VCaP (cell line): ENCODE data around the gene RIN2.

Source experiments
- H3K27ac ChIP-seq: fragments of 450-650 bp; 2 replicates; pipeline ENCODE4 v1.5.1; 2017
- TF ChIP-seq, protein P1 (sequence below): fragments of 450-650 bp; conservative IDR thresholded peaks from 2 replicates; pipeline ENCODE4 v1.5.1; 2017; ENCODE audit warnings: mild to moderate bottlenecking, moderate library complexity

The RIN2 gene

GRCh38 chr20:19738951-19739350 is 19.1 kb upstream of the RIN2 start:
- TF ChIP-seq, protein P1, sequence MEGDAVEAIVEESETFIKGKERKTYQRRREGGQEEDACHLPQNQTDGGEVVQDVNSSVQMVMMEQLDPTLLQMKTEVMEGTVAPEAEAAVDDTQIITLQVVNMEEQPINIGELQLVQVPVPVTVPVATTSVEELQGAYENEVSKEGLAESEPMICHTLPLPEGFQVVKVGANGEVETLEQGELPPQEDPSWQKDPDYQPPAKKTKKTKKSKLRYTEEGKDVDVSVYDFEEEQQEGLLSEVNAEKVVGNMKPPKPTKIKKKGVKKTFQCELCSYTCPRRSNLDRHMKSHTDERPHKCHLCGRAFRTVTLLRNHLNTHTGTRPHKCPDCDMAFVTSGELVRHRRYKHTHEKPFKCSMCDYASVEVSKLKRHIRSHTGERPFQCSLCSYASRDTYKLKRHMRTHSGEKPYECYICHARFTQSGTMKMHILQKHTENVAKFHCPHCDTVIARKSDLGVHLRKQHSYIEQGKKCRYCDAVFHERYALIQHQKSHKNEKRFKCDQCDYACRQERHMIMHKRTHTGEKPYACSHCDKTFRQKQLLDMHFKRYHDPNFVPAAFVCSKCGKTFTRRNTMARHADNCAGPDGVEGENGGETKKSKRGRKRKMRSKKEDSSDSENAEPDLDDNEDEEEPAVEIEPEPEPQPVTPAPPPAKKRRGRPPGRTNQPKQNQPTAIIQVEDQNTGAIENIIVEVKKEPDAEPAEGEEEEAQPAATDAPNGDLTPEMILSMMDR, result no peak
- H3K27ac ChIP-seq, result no peak overlapping the region

DNA sequence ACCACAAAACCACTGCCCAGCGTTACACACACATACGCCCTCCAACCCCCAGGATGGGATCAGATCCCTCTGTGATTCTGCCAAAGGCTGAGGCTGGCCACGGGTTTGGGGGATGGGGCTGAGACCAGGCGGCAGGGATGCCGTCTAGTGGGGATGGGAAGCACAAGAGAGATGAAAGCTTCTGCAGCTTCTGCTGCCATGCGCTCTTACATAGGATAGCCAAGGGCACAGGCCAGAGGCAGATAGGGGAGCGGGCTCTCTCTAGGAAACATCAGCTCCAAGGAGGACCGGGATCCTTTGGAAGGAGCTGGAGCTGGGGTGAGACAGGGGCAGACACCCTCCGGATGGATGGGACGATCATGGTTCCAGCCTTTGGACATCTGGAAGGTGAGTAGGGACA is 18.7 kb upstream of the RIN2 start:
- no peak overlapping the region for H3K27ac ChIP-seq
- TF ChIP-seq, protein P1, result no peak

GRCh38 chr20:19740512-19740911 is 17.5 kb upstream of the RIN2 start:
- TF ChIP-seq, protein P1, result no peak
- H3K27ac ChIP-seq, result no peak overlapping the region

- TF ChIP-seq, protein P1, result no peak
- H3K27ac ChIP-seq, result no peak overlapping the region
Measured at GRCh38 chr20:19741924-19742323, 16.1 kb upstream of the RIN2 start.

DNA sequence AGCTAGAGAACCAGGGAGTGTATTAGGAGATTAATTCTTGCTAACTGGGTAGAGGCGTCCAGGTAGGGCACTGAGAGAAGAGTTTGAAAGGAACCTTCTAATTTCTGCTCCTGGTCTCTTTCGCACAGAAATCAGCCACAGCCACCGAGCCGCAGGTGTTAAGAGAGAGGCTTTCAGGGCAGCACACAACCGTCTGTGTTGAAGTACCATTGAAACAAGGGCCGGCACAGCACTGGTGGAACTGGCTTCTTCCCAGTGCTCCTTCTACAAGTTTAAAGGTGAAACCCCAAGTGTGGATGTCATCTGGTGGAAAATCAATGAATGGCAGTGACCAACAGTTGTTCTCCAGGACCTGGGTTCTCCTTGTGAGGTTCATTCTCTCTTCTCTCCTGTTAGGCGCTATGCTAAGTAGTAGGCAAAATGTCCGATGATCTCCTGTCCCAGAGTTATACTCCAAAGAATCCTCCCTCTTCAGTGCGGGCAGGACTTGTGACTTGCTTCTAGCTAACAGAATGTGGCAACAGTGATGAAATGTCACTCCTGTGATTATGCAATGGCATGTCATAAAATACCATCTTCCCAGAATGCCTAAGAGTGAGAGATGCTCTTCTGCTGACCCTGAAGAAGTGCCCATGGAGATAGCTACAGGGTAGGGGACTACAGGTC is 15.0 kb upstream of the RIN2 start:
- H3K27ac ChIP-seq, result no peak overlapping the region

GRCh38 chr20:19743640-19743995 is 14.4 kb upstream of the RIN2 start:
- H3K27ac ChIP-seq, result no peak overlapping the region
- TF ChIP-seq, protein P1, result no peak

More for the DNA sequence above, 15.0 kb upstream of the RIN2 start:
- TF ChIP-seq, protein P1, result no peak

DNA sequence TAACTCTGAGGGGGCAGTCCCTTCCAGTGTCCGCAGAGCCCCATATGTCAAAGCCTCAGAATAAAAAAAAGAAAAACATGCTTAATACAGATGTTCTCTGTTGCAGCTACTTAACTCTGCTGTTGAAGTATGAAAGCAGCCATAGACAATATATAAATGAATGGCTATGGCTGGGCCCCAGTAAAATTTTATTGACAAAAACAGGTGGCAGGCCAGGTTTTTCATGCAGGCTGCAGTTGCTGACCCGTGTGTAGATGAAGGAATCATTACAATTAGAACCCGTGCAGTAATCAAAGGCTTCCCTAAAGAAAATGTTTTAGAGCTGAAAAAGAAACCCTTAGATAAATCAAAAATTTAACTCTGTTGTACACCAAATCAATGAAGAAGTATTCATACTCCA is 13.0 kb upstream of the RIN2 start:
- TF ChIP-seq, protein P1, result no peak

More for the DNA sequence above, 13.0 kb upstream of the RIN2 start:
- H3K27ac ChIP-seq, result no peak overlapping the region
